ENCODE results near the gene IRS1. TPM values are rescaled to one million over a fixed set of nuclear protein-coding genes. Genes with fewer than 3 reads are reported as not detected.

IRS1 gene
- total RNA-seq, 4 donors from 2014 or later, result 18.4 to 40.7 (median 28.1) TPM

DNA sequence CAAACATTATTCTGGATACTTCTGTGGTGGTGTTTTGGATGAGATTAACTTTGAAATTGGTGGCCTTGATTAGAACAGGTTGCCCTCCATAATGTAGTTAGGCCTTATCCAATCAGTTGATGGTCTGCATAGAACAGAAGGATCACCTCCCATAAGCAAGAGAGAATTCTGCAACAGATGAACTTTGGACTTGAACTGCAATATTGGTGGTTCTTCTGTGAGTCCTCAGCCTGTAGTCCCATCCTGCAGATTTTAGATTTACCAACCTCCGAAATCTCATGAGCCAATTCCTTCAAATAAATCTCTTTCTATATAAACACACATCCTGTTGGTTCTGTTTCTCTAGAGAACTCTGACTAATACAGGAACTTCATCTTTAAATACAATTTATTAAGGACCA, 81.9 kb downstream of the IRS1 start:
- TF ChIP-seq, protein P1, sequence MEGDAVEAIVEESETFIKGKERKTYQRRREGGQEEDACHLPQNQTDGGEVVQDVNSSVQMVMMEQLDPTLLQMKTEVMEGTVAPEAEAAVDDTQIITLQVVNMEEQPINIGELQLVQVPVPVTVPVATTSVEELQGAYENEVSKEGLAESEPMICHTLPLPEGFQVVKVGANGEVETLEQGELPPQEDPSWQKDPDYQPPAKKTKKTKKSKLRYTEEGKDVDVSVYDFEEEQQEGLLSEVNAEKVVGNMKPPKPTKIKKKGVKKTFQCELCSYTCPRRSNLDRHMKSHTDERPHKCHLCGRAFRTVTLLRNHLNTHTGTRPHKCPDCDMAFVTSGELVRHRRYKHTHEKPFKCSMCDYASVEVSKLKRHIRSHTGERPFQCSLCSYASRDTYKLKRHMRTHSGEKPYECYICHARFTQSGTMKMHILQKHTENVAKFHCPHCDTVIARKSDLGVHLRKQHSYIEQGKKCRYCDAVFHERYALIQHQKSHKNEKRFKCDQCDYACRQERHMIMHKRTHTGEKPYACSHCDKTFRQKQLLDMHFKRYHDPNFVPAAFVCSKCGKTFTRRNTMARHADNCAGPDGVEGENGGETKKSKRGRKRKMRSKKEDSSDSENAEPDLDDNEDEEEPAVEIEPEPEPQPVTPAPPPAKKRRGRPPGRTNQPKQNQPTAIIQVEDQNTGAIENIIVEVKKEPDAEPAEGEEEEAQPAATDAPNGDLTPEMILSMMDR (IDR thresholded peaks at IDR 0.05), result no peak
- TF ChIP-seq POLR2AphosphoS5 (IDR thresholded peaks at IDR 0.05) (no peak), EP300 (IDR thresholded peaks at IDR 0.05) (no peak), POLR2A (IDR thresholded peaks at IDR 0.05) (no peak)

DNA sequence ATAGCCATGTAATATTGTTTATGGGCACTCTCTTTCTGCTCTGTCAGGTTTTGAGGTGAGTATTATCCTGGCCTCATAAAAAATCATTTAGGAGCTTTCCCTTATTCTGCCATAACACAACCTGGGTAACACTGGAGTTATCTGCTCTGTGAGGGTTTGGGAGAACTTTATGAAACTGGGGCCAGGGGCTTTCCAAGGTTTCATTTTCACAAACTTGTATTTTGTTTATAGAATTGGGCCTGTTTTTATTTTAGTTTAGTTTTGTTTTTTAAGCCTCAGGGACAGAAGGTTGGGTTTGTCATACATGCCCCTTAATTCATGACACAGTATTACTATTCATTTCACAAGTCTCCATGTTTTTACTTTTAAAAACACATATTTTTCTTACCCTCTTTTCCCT, 83.5 kb downstream of the IRS1 start:
- no peaks in the 10 kb centered on the region for H3K36me3 ChIP-seq
- no peaks in the 10 kb centered on the region for H3K27me3 ChIP-seq
- H3K4me3 ChIP-seq, result no peak overlapping the region
- TF ChIP-seq, protein P1 (IDR thresholded peaks at IDR 0.05), result no peak
- TF ChIP-seq POLR2A (IDR thresholded peaks at IDR 0.05), result no peak
- no peak for TF ChIP-seq EP300 (IDR thresholded peaks at IDR 0.05)
- TF ChIP-seq POLR2AphosphoS5 (IDR thresholded peaks at IDR 0.05), result no peak
- no peaks in the 10 kb centered on the region for H3K9me3 ChIP-seq
- H3K4me1 ChIP-seq, result no peaks in the 10 kb centered on the region
- H3K27ac ChIP-seq, result no peak overlapping the region
- DNase-seq (ENCODE audit: low spot score in 2 of 2), result no peak

More for the DNA sequence above, 81.9 kb downstream of the IRS1 start:
- Histone ChIP-seq H3K4me3 (no peak overlapping the region), H3K27ac (no peak overlapping the region), H3K4me1 (no peaks in the 10 kb centered on the region), H3K9me3 (no peaks in the 10 kb centered on the region), H3K36me3 (no peaks in the 10 kb centered on the region), H3K27me3 (no peaks in the 10 kb centered on the region)
- 94% methylated on average over 1 of the region's 1 CpG for WGBS
- DNase-seq (ENCODE audit: low spot score in 2 of 2), result no peak

DNA sequence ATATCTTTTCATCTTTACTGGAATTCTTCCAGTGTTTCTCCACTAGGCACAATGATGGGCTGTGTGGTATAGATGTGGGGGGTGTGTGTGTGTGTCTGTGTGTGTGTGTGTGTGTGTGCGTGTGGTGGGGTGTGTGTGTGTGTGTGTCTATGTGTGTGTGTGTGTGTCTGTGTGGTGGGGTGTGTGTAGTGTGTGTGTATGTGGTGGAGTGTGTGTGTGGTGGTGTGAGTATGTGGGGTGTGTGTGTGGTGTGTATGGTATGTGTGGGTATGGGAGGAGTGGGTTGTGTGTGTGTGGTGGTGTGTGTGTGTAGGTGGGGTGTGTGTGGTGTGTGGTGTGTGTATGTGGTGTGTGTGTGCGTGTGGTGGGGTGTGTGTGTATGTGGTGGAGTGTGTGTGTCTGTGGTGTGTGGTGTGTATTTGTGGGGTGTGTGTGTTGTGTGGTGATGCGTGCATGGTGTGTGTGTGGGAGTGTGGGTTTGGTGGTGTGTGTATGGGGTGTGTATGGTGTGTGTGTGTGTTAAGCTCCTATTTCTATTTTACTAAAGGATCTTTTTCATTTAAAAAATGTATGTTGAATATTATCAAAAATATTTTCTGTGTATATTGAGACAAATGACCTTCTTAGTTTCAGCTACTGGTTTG, 84.2 kb downstream of the IRS1 start:
- no peak for DNase-seq (ENCODE audit: low spot score in 2 of 2)
- Histone ChIP-seq H3K27ac (no peak overlapping the region), H3K4me1 (no peaks in the 10 kb centered on the region), H3K9me3 (no peaks in the 10 kb centered on the region), H3K36me3 (no peaks in the 10 kb centered on the region), H3K27me3 (no peaks in the 10 kb centered on the region), H3K4me3 (no peak overlapping the region)
- WGBS, result 81% methylated on average over 3 of the region's 3 CpGs
- TF ChIP-seq, protein P1 (IDR thresholded peaks at IDR 0.05), result no peak
- no peak for TF ChIP-seq EP300 (IDR thresholded peaks at IDR 0.05)
- TF ChIP-seq POLR2A (IDR thresholded peaks at IDR 0.05), result no peak
- no peak for TF ChIP-seq POLR2AphosphoS5 (IDR thresholded peaks at IDR 0.05)

DNA sequence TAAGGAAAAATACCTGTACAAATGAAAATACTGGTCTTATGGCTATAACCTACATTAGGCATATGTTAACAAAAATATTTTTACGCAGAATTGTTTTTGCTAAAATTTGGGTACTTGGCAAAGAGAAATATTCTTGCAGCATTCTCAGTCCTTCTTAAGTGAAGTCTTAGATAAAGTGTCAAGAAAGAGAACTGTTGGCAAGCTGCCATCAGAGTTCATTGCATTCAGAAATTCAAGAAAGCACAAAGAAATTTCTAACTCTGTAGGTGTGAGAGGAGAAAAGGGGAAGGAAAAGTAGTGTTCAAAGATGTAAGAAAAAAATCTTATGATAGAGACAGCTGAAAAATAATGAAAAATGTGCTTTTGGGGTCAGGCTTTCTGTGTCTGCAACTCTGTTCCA, 86.7 kb downstream of the IRS1 start:
- H3K36me3 ChIP-seq, result no peaks in the 10 kb centered on the region
- no peak for TF ChIP-seq POLR2AphosphoS5 (IDR thresholded peaks at IDR 0.05)
- TF ChIP-seq POLR2A (IDR thresholded peaks at IDR 0.05), result no peak
- TF ChIP-seq, protein P1 (IDR thresholded peaks at IDR 0.05), result no peak
- TF ChIP-seq EP300 (IDR thresholded peaks at IDR 0.05), result no peak
- no peaks in the 10 kb centered on the region for H3K4me1 ChIP-seq
- 98% methylated on average over 1 of the region's 1 CpG for WGBS
- no peak overlapping the region for H3K27ac ChIP-seq
- H3K9me3 ChIP-seq, result no peaks in the 10 kb centered on the region
- H3K4me3 ChIP-seq, result no peak overlapping the region
- no peak for DNase-seq (ENCODE audit: low spot score in 2 of 2)
- no peaks in the 10 kb centered on the region for H3K27me3 ChIP-seq

DNA sequence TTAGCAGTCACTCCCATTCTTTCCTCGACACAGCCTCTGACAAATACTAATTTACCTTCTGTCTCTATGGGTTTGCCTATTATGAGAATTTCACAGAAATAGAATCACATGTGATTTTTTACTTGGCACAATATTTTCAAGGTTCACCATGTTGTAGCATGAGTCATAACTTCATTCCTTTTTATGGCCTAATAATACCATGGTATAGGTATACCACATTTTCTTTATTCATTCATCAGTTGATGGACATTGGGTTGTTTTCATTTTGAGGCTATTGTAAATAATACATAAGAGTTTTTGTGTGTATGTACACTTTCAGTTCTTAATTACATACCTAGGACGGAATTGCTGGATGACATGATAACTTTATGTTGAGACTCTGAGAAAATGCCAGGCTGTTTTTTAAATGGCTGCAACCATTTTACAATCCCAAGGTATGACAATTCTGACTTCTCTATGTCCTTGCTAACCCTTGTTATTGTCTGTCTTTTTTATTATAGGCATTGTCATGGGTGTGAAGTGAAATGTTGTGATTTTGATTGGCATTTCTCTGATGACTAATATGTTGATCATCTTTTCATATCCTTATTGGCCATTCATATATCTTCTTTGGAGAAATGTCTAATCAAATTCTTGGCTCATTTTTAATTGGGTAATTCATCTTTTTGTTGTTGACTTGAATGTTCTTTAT, 87.9 kb downstream of the IRS1 start:
- H3K27ac ChIP-seq, result no peak overlapping the region
- TF ChIP-seq EP300 (IDR thresholded peaks at IDR 0.05), result no peak
- no peak for TF ChIP-seq POLR2A (IDR thresholded peaks at IDR 0.05)
- no peak for TF ChIP-seq POLR2AphosphoS5 (IDR thresholded peaks at IDR 0.05)
- TF ChIP-seq, protein P1 (IDR thresholded peaks at IDR 0.05), result no peak
- H3K9me3 ChIP-seq, result no peaks in the 10 kb centered on the region
- no peaks in the 10 kb centered on the region for H3K27me3 ChIP-seq
- no peaks in the 10 kb centered on the region for H3K36me3 ChIP-seq
- no peak overlapping the region for H3K4me3 ChIP-seq
- 94% methylated on average over 2 of the region's 2 CpGs for WGBS
- H3K4me1 ChIP-seq, result no peaks in the 10 kb centered on the region
- DNase-seq (ENCODE audit: low spot score in 2 of 2), result no peak
